ENCODE data around the gene CNBD2. TPM values are rescaled to one million over a fixed set of nuclear protein-coding genes. Genes with fewer than 3 reads are reported as not detected.
"Not testable (repeated sequence)": the region's sequence is repeated elsewhere in the genome, so short reads cannot be mapped to it uniquely, and the experiment has no call there.

Gene CNBD2
- total and polyA plus RNA-seq, 3 experiments from 2014 or later, result 3.7 to 9.5 (median 5.4) TPM

GRCh38 chr20:36043892-36044515, 75.6 kb downstream of the CNBD2 start:
- Histone ChIP-seq H3K9me3 (ENCODE audit: low read length) (no peaks in the 10 kb centered on the region), H3K27me3 (ENCODE audit: insufficient read depth, low read length, poor library complexity, severe bottlenecking) (no peaks in the 10 kb centered on the region), H3K36me3 (ENCODE audit: insufficient read depth, low read length) (no peaks in the 10 kb centered on the region), H3K4me1 (ENCODE audit: insufficient read depth, low read length) (peaks cover 12% of the 10 kb centered on the region), H3K4me3 (ENCODE audit: low read length) (no peak overlapping the region), H3K27ac (ENCODE audit: low read depth, low read length) (no peak overlapping the region)
- DNase-seq, result no peak
- POLR2A ChIA-PET, result interaction anchor here (0.5 kb wide), 1 partner anchor 13 kb away, joined by 4 read pairs; no protein-coding TSS in a partner anchor
- no peak overlapping the region for H3K4me3 Mint-ChIP-seq
- no peaks in the 10 kb centered on the region for H3K9me3 Mint-ChIP-seq
- no peak overlapping the region for H3K27ac Mint-ChIP-seq
- peaks cover 0 to 32% (median 7%) of the 10 kb centered on the region in 3 donors for H3K36me3 Mint-ChIP-seq
- peaks cover 24 to 41% (median 33%) of the 10 kb centered on the region in 3 donors for H3K4me1 Mint-ChIP-seq
- CTCF ChIA-PET, result interaction anchor here (0.8 kb wide), 1 partner anchor 159 kb away, joined by 3 read pairs; no protein-coding TSS in a partner anchor
- H3K27me3 Mint-ChIP-seq, result peaks cover 0 to 4% of the 10 kb centered on the region in 2 donors

- no peaks in the 10 kb centered on the region for H3K9me3 ChIP-seq (ENCODE audit: low read length)
- Mint-ChIP-seq H3K4me1 (peaks cover 33 to 50% (median 44%) of the 10 kb centered on the region in 3 donors), H3K36me3 (peaks cover 0 to 39% (median 7%) of the 10 kb centered on the region in 3 donors), H3K4me3 (no peak overlapping the region), H3K27ac (peak overlapping the region in 2 of 8 donors; percentile 11 to 22), H3K27me3 (peaks cover 0 to 4% of the 10 kb centered on the region in 2 donors), H3K9me3 (no peaks in the 10 kb centered on the region)
- ChIA-PET CTCF (no interaction called here), POLR2A (no interaction called here)
- DNase-seq, result no peak
- no peaks in the 10 kb centered on the region for H3K36me3 ChIP-seq (ENCODE audit: insufficient read depth, low read length)
- H3K4me1 ChIP-seq (ENCODE audit: insufficient read depth, low read length), result peaks cover 13% of the 10 kb centered on the region
- no peaks in the 10 kb centered on the region for H3K27me3 ChIP-seq (ENCODE audit: insufficient read depth, low read length, poor library complexity, severe bottlenecking)
- H3K27ac ChIP-seq (ENCODE audit: low read depth, low read length), result no peak overlapping the region
- H3K4me3 ChIP-seq (ENCODE audit: low read length), result no peak overlapping the region
These were observed 77.0 kb downstream of the CNBD2 start for GRCh38 chr20:36045373-36045714.

GRCh38 chr20:36046073-36046798, 77.8 kb downstream of the CNBD2 start:
- CTCF ChIA-PET; H3K27me3 Mint-ChIP-seq; H3K9me3 Mint-ChIP-seq; H3K36me3 ChIP-seq (ENCODE audit: insufficient read depth, low read length); H3K4me3 ChIP-seq (ENCODE audit: low read length); H3K4me3 Mint-ChIP-seq; H3K27ac ChIP-seq (ENCODE audit: low read depth, low read length); DNase-seq; POLR2A ChIA-PET; H3K9me3 ChIP-seq (ENCODE audit: low read length); H3K27me3 ChIP-seq (ENCODE audit: insufficient read depth, low read length, poor library complexity, severe bottlenecking): not testable (repeated sequence)
- peaks cover 15% of the 10 kb centered on the region for H3K4me1 ChIP-seq (ENCODE audit: insufficient read depth, low read length)
- peaks cover 0 to 40% (median 7%) of the 10 kb centered on the region in 3 donors for H3K36me3 Mint-ChIP-seq
- H3K27ac Mint-ChIP-seq, result peak overlapping the region in 6 of 8 donors; percentile 0 to 92 (median 52)
- peaks cover 37 to 54% (median 48%) of the 10 kb centered on the region in 3 donors for H3K4me1 Mint-ChIP-seq

GRCh38 chr20:36049408-36049807, 81.0 kb downstream of the CNBD2 start:
- H3K27me3 Mint-ChIP-seq; H3K36me3 ChIP-seq (ENCODE audit: insufficient read depth, low read length); H3K9me3 ChIP-seq (ENCODE audit: low read length); CTCF ChIA-PET; H3K9me3 Mint-ChIP-seq; H3K27me3 ChIP-seq (ENCODE audit: insufficient read depth, low read length, poor library complexity, severe bottlenecking); H3K27ac ChIP-seq (ENCODE audit: low read depth, low read length); DNase-seq; POLR2A ChIA-PET: not testable (repeated sequence)
- H3K4me1 Mint-ChIP-seq, result peaks cover 41 to 56% (median 53%) of the 10 kb centered on the region in 3 donors
- Histone ChIP-seq H3K4me3 (ENCODE audit: low read length) (peak overlapping the region; percentile 56), H3K4me1 (ENCODE audit: insufficient read depth, low read length) (peaks cover 20% of the 10 kb centered on the region)
- H3K36me3 Mint-ChIP-seq, result peaks cover 0 to 40% (median 7%) of the 10 kb centered on the region in 3 donors
- H3K27ac Mint-ChIP-seq, result peak overlapping the region; percentile 77 to 94 (median 89)
- peak overlapping the region; percentile 88 to 99 (median 93) for H3K4me3 Mint-ChIP-seq

- peak overlapping the region; percentile 56 for H3K4me3 ChIP-seq (ENCODE audit: low read length)
- no peaks in the 10 kb centered on the region for H3K27me3 ChIP-seq (ENCODE audit: insufficient read depth, low read length, poor library complexity, severe bottlenecking)
- Mint-ChIP-seq H3K9me3 (no peaks in the 10 kb centered on the region), H3K4me3 (peak overlapping the region; percentile 88 to 99 (median 93)), H3K27ac (peak overlapping the region; percentile 81 to 97 (median 92)), H3K4me1 (peaks cover 37 to 51% (median 48%) of the 10 kb centered on the region in 3 donors), H3K36me3 (peaks cover 0 to 33% (median 7%) of the 10 kb centered on the region in 3 donors), H3K27me3 (peaks cover 6 to 12% of the 10 kb centered on the region in 2 donors)
- peaks cover 20% of the 10 kb centered on the region for H3K4me1 ChIP-seq (ENCODE audit: insufficient read depth, low read length)
- POLR2A ChIA-PET, result interaction anchor here (0.7 to 1.9 kb wide), 5 partner anchors 14 to 813 kb away, joined by 3 to 6 read pairs (median 5); partner anchors contain the start of gene SCAND1
- peak; percentile 72 to 90 (median 78) for DNase-seq
- no peaks in the 10 kb centered on the region for H3K36me3 ChIP-seq (ENCODE audit: insufficient read depth, low read length)
- no peaks in the 10 kb centered on the region for H3K9me3 ChIP-seq (ENCODE audit: low read length)
- H3K27ac ChIP-seq (ENCODE audit: low read depth, low read length), result peak overlapping the region; percentile 95
- CTCF ChIA-PET, result interaction anchor here (1.2 kb wide), 1 partner anchor 11 kb away, joined by 4 read pairs; no protein-coding TSS in a partner anchor
These were observed 82.3 kb downstream of the CNBD2 start for GRCh38 chr20:36050436-36051317.

- H3K4me1 ChIP-seq (ENCODE audit: insufficient read depth, low read length), result peaks cover 20% of the 10 kb centered on the region
- CTCF ChIA-PET, result interaction anchor here (1.2 kb wide), 1 partner anchor 10 kb away, joined by 4 read pairs; no protein-coding TSS in a partner anchor
These were observed 83.1 kb downstream of the CNBD2 start for GRCh38 chr20:36051318-36052116.

GRCh38 chr20:36052117-36052513, 83.7 kb downstream of the CNBD2 start:
- Mint-ChIP-seq H3K27ac (peak overlapping the region in 3 of 8 donors; percentile 81 to 93 (median 90)), H3K4me3 (peak overlapping the region in 4 of 7 donors; percentile 90 to 93 (median 93)), H3K36me3 (peaks cover 0 to 24% (median 4%) of the 10 kb centered on the region in 3 donors), H3K9me3 (no peaks in the 10 kb centered on the region), H3K4me1 (peaks cover 30 to 38% (median 37%) of the 10 kb centered on the region in 3 donors), H3K27me3 (peaks cover 7 to 12% of the 10 kb centered on the region in 2 donors)
- CTCF ChIA-PET, result interaction anchor here (1.2 to 1.3 kb wide), 2 partner anchors 10 to 18 kb away, joined by 3 to 4 read pairs; no protein-coding TSS in a partner anchor
- Histone ChIP-seq H3K36me3 (ENCODE audit: insufficient read depth, low read length) (no peaks in the 10 kb centered on the region), H3K27ac (ENCODE audit: low read depth, low read length) (no peak overlapping the region), H3K9me3 (ENCODE audit: low read length) (no peaks in the 10 kb centered on the region), H3K4me1 (ENCODE audit: insufficient read depth, low read length) (peaks cover 20% of the 10 kb centered on the region), H3K4me3 (ENCODE audit: low read length) (no peak overlapping the region), H3K27me3 (ENCODE audit: insufficient read depth, low read length, poor library complexity, severe bottlenecking) (no peaks in the 10 kb centered on the region)
- POLR2A ChIA-PET, result interaction anchor here (1.9 kb wide), 1 partner anchor 98 kb away, joined by 6 read pairs; the partner anchor contains the start of gene SCAND1
- no peak for DNase-seq

More at GRCh38 chr20:36051318-36052116, 83.1 kb downstream of the CNBD2 start:
- Histone ChIP-seq H3K27me3 (ENCODE audit: insufficient read depth, low read length, poor library complexity, severe bottlenecking) (no peaks in the 10 kb centered on the region), H3K4me3 (ENCODE audit: low read length) (peak overlapping the region; percentile 56), H3K9me3 (ENCODE audit: low read length) (no peaks in the 10 kb centered on the region), H3K27ac (ENCODE audit: low read depth, low read length) (peak overlapping the region; percentile 95), H3K36me3 (ENCODE audit: insufficient read depth, low read length) (no peaks in the 10 kb centered on the region)
- Mint-ChIP-seq H3K9me3 (no peaks in the 10 kb centered on the region), H3K4me3 (peak overlapping the region; percentile 88 to 99 (median 93)), H3K27ac (peak overlapping the region; percentile 81 to 97 (median 92)), H3K4me1 (peaks cover 31 to 43% (median 40%) of the 10 kb centered on the region in 3 donors), H3K36me3 (peaks cover 0 to 29% (median 4%) of the 10 kb centered on the region in 3 donors), H3K27me3 (peaks cover 7 to 12% of the 10 kb centered on the region in 2 donors)
- POLR2A ChIA-PET, result interaction anchor here (1.9 kb wide), 1 partner anchor 97 kb away, joined by 6 read pairs; the partner anchor contains the start of gene SCAND1
- no peak for DNase-seq

Measured in CD8-positive, alpha-beta memory T cell (primary cell).